ENCODE results near the gene MYH7. TPM values are rescaled to one million over a fixed set of nuclear protein-coding genes. Genes with fewer than 3 reads are reported as not detected.

MYH7 gene
- total RNA-seq, 6 experiments from 2014 or later = not detected

Small RNA genes lying within 50 kb of the gene (microRNA-seq; reads per million reads assigned to microRNA genes)
- gene MIR208A (not detected), gene MIR208B (not detected)

Other genes with a start within 250 kb of the MYH7 start
- gene RNF212B, start 197.7 kb downstream of the MYH7 start, total RNA-seq (2021; fragmentation: NEBNext Ultra II Directional; extraction: Animal tissue kit (Norgen Biotek cat#: 25700)) = not detected
- gene HOMEZ, start 149.5 kb downstream of the MYH7 start, total RNA-seq (2021; fragmentation: NEBNext Ultra II Directional; extraction: Animal tissue kit (Norgen Biotek cat#: 25700)) = 1 to 10 TPM; 7.3 to 9.2 (median 7.5) TPM
- 1 to 10 TPM; 2.3 to 3.8 (median 2.6) TPM for gene PPP1R3E, start 132.8 kb downstream of the MYH7 start, total RNA-seq (2021; fragmentation: NEBNext Ultra II Directional; extraction: Animal tissue kit (Norgen Biotek cat#: 25700))
- 10 to 100 TPM; 28.7 to 32.4 (median 31.1) TPM for gene BCL2L2, start 128.8 kb downstream of the MYH7 start, total RNA-seq (2021; fragmentation: NEBNext Ultra II Directional; extraction: Animal tissue kit (Norgen Biotek cat#: 25700))
- gene PABPN1, start 114.2 kb downstream of the MYH7 start, total RNA-seq (2021; fragmentation: NEBNext Ultra II Directional; extraction: Animal tissue kit (Norgen Biotek cat#: 25700)) = 100 to 1,000 TPM; 128 to 147 (median 137) TPM
- gene SLC22A17, start 82.8 kb downstream of the MYH7 start, total RNA-seq (2021; fragmentation: NEBNext Ultra II Directional; extraction: Animal tissue kit (Norgen Biotek cat#: 25700)) = 10 to 100 TPM; 11.7 to 15.6 (median 13.1) TPM
- 10 to 100 TPM in 5 of 6 experiments, 1 to 10 TPM in 1; 8.8 to 13.5 (median 12.3) TPM for gene EFS, start 70.5 kb downstream of the MYH7 start, total RNA-seq (2021; fragmentation: NEBNext Ultra II Directional; extraction: Animal tissue kit (Norgen Biotek cat#: 25700))
- not detected for gene IL25, start 62.9 kb downstream of the MYH7 start, total RNA-seq (2021; fragmentation: NEBNext Ultra II Directional; extraction: Animal tissue kit (Norgen Biotek cat#: 25700))
- not detected for gene CMTM5, start 58.6 kb downstream of the MYH7 start, total RNA-seq (2021; fragmentation: NEBNext Ultra II Directional; extraction: Animal tissue kit (Norgen Biotek cat#: 25700))
- gene MYH6, start 27.4 kb downstream of the MYH7 start, total RNA-seq (2021; fragmentation: NEBNext Ultra II Directional; extraction: Animal tissue kit (Norgen Biotek cat#: 25700)) = not detected
- gene NGDN, start 34.0 kb upstream of the MYH7 start, total RNA-seq (2021; fragmentation: NEBNext Ultra II Directional; extraction: Animal tissue kit (Norgen Biotek cat#: 25700)) = 10 to 100 TPM; 22.6 to 29.9 (median 24.1) TPM
- 1 to 10 TPM in 4 of 6 experiments, under 1 TPM in 2; 0.63 to 4.2 (median 1.7) TPM for gene ZFHX2, start 116.1 kb upstream of the MYH7 start, total RNA-seq (2021; fragmentation: NEBNext Ultra II Directional; extraction: Animal tissue kit (Norgen Biotek cat#: 25700))
- 10 to 100 TPM; 10.4 to 14.1 (median 11.0) TPM for gene THTPA, start 120.6 kb upstream of the MYH7 start, total RNA-seq (2021; fragmentation: NEBNext Ultra II Directional; extraction: Animal tissue kit (Norgen Biotek cat#: 25700))
- gene AP1G2, start 132.1 kb upstream of the MYH7 start, total RNA-seq (2021; fragmentation: NEBNext Ultra II Directional; extraction: Animal tissue kit (Norgen Biotek cat#: 25700)) = 1 to 10 TPM; 1.6 to 8.3 (median 2.2) TPM
- gene JPH4, start 143.1 kb upstream of the MYH7 start, total RNA-seq (2021; fragmentation: NEBNext Ultra II Directional; extraction: Animal tissue kit (Norgen Biotek cat#: 25700)) = not detected
- gene DHRS2, start 200.7 kb upstream of the MYH7 start, total RNA-seq (2021; fragmentation: NEBNext Ultra II Directional; extraction: Animal tissue kit (Norgen Biotek cat#: 25700)) = under 1 TPM; 0.31 to 0.91 (median 0.51) TPM

Data from HFFc6 (cell line).